Measurements from ENCODE around the gene TEX14. TPM values are rescaled to one million over a fixed set of nuclear protein-coding genes. Genes with fewer than 3 reads are reported as not detected.

TEX14 gene
- polyA plus RNA-seq, 1 donor (not counting 4 experiments of a cell fraction or from before 2014, with no cell fraction given): 0.16 TPM

GRCh38 chr17:58601976-58602375 lies 89.9 kb downstream of the TEX14 start:
- no peaks in the 10 kb centered on the region for H3K27me3 ChIP-seq (ENCODE audit: control insufficient read depth, extremely low read depth, insufficient read depth, low read length)
- no peak overlapping the region for H3K27ac ChIP-seq (ENCODE audit: control insufficient read depth, insufficient read depth, low read length)
- no peak overlapping the region for H2AFZ ChIP-seq (ENCODE audit: control insufficient read depth, low read length)
- FAIRE-seq (no peak), DNase-seq (ENCODE audit: low read depth, low spot score) (no peak)
- no peaks in the 10 kb centered on the region for H3K4me1 ChIP-seq (ENCODE audit: control insufficient read depth, extremely low read depth, insufficient read depth, low read length)
- H3K36me3 ChIP-seq (ENCODE audit: control insufficient read depth in 2 of 2, extremely low read depth in 1 of 2, insufficient read depth in 2 of 2, low read length in 2 of 2): no peaks in the 10 kb centered on the region
- H4K20me1 ChIP-seq (ENCODE audit: control insufficient read depth, extremely low read depth, insufficient read depth, low read length): no peaks in the 10 kb centered on the region
- no peaks in the 10 kb centered on the region for H3K9me1 ChIP-seq (ENCODE audit: control insufficient read depth, extremely low read depth, insufficient read depth, low read length)
- H3K4me3 ChIP-seq (ENCODE audit: control insufficient read depth in 2 of 3, extremely low read depth in 1 of 3, insufficient read depth in 2 of 3, low read depth in 1 of 3, low read length in 3 of 3): no peak overlapping the region
- TF ChIP-seq EZH2 (IDR thresholded peaks at IDR 0.05; ENCODE audit: low read length): no peak
- no peak for TF ChIP-seq CTCF (optimal IDR thresholded peaks at IDR 0.05 in 1 of 3, IDR thresholded peaks at IDR 0.05 in 1 of 3, conservative IDR thresholded peaks at IDR 0.05 in 1 of 3; ENCODE audit: extremely low read depth in 1 of 3, insufficient read depth in 2 of 3, low read length in 3 of 3)
- H3K9ac ChIP-seq (ENCODE audit: control insufficient read depth, extremely low read depth, insufficient read depth, low read length): no peak overlapping the region
- no peaks in the 10 kb centered on the region for H3K9me3 ChIP-seq (ENCODE audit: control insufficient read depth, low read depth, low read length)
- H3K4me2 ChIP-seq (ENCODE audit: control insufficient read depth, extremely low read depth, insufficient read depth, low read depth, low read length): no peak overlapping the region
- dilution Hi-C loops (cut with MboI; ENCODE audit: extremely low pct_ligation_motif_present, low sequenced_read_pairs): no loop called here
- H3K79me2 ChIP-seq (ENCODE audit: control insufficient read depth, insufficient read depth, low read length): no peaks in the 10 kb centered on the region

- Histone ChIP-seq H2AFZ (ENCODE audit: control insufficient read depth, low read length) (no peak overlapping the region), H3K36me3 (ENCODE audit: control insufficient read depth in 2 of 2, extremely low read depth in 1 of 2, insufficient read depth in 2 of 2, low read length in 2 of 2) (no peaks in the 10 kb centered on the region), H3K9me3 (ENCODE audit: control insufficient read depth, low read depth, low read length) (no peaks in the 10 kb centered on the region), H3K4me2 (ENCODE audit: control insufficient read depth, extremely low read depth, insufficient read depth, low read depth, low read length) (no peak overlapping the region), H3K27me3 (ENCODE audit: control insufficient read depth, extremely low read depth, insufficient read depth, low read length) (no peaks in the 10 kb centered on the region), H3K79me2 (ENCODE audit: control insufficient read depth, insufficient read depth, low read length) (no peaks in the 10 kb centered on the region), H3K27ac (ENCODE audit: control insufficient read depth, insufficient read depth, low read length) (no peak overlapping the region), H4K20me1 (ENCODE audit: control insufficient read depth, extremely low read depth, insufficient read depth, low read length) (no peaks in the 10 kb centered on the region), H3K4me1 (ENCODE audit: control insufficient read depth, extremely low read depth, insufficient read depth, low read length) (no peaks in the 10 kb centered on the region), H3K9ac (ENCODE audit: control insufficient read depth, extremely low read depth, insufficient read depth, low read length) (no peak overlapping the region), H3K4me3 (ENCODE audit: control insufficient read depth in 2 of 3, extremely low read depth in 1 of 3, insufficient read depth in 2 of 3, low read depth in 1 of 3, low read length in 3 of 3) (no peak overlapping the region), H3K9me1 (ENCODE audit: control insufficient read depth, extremely low read depth, insufficient read depth, low read length) (no peaks in the 10 kb centered on the region)
- DNase-seq (ENCODE audit: low read depth, low spot score) (no peak), FAIRE-seq (no peak)
- no peak for TF ChIP-seq EZH2 (IDR thresholded peaks at IDR 0.05; ENCODE audit: low read length)
- TF ChIP-seq CTCF (optimal IDR thresholded peaks at IDR 0.05 in 1 of 3, IDR thresholded peaks at IDR 0.05 in 1 of 3, conservative IDR thresholded peaks at IDR 0.05 in 1 of 3; ENCODE audit: extremely low read depth in 1 of 3, insufficient read depth in 2 of 3, low read length in 3 of 3): no peak
- dilution Hi-C loops (cut with MboI; ENCODE audit: extremely low pct_ligation_motif_present, low sequenced_read_pairs): no loop called here
These were observed 94.5 kb downstream of the TEX14 start for GRCh38 chr17:58597371-58597770.

Data from keratinocyte (primary cell).